ENCODE results near the gene CREBRF. TPM values are rescaled to one million over a fixed set of nuclear protein-coding genes. Genes with fewer than 3 reads are reported as not detected.
"Not testable (repeated sequence)": the region's sequence is repeated elsewhere in the genome, so short reads cannot be mapped to it uniquely, and the experiment has no call there.

Gene CREBRF
- polyA plus RNA-seq, 4 donors: 18.6 to 22.4 (median 20.4) TPM

GRCh38 chr5:173148354-173148753 lies 92.2 kb downstream of the CREBRF start:
- no peak for DNase-seq (ENCODE audit: low read depth in 4 of 4, low spot score in 2 of 4)

- DNase-seq (ENCODE audit: low read depth in 4 of 4, low spot score in 2 of 4): no peak
Observed at GRCh38 chr5:173152547-173152946, 96.4 kb downstream of the CREBRF start.

- DNase-seq (ENCODE audit: low read depth in 4 of 4, low spot score in 2 of 4): no peak
Observed at GRCh38 chr5:173153842-173154241, 97.7 kb downstream of the CREBRF start.

- not testable (repeated sequence) for DNase-seq (ENCODE audit: low read depth in 4 of 4, low spot score in 2 of 4)
Observed at GRCh38 chr5:173154619-173155018, 98.5 kb downstream of the CREBRF start.

DNA sequence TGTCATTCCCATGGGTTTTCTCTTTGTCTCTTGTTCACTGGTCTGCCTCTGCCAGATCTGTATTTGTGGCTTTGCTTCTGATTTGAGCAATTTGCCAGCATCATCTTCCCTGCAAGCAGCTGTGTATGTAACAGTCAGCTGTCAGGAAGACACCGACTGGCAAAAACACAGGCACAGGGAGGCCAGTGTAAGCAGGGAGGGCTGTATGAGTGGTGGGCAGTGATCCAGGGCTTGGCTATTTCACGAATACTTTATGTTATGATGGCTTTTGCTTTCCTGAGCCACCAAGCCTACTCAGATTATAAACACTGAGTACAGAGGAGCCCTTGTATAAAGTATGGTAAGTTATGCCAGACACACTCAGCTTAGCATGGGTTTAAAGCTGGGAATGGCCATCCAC lies 99.8 kb downstream of the CREBRF start:
- DNase-seq (ENCODE audit: low read depth in 4 of 4, low spot score in 2 of 4): no peak

GRCh38 chr5:173158366-173158765 lies 102.2 kb downstream of the CREBRF start:
- no peak for DNase-seq (ENCODE audit: low read depth in 4 of 4, low spot score in 2 of 4)

DNA sequence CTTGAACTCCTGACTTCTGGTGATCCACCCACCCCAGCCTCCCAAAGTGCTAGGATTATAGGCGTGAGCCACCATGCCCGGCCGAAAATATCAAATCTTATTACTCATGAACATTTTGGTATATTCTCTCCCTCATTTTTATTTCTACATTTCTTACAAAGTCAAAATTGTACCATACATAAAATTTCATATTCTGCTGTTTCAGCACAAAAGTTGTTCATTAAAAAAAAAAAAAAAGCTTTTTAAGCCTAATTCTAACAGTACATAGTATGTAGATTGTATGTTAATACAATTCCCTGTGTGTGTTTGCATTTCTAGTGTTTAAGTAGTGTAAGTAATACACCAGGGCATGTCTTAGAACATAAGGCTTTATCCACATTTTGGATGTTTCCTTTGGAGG lies 103.1 kb downstream of the CREBRF start:
- no peak for DNase-seq (ENCODE audit: low read depth in 4 of 4, low spot score in 2 of 4)

- no peak for DNase-seq (ENCODE audit: low read depth in 4 of 4, low spot score in 2 of 4)
Observed at GRCh38 chr5:173161148-173161547, 105.0 kb downstream of the CREBRF start.

GRCh38 chr5:173163219-173163618 lies 107.1 kb downstream of the CREBRF start:
- no peak for DNase-seq (ENCODE audit: low read depth in 4 of 4, low spot score in 2 of 4)

GRCh38 chr5:173165177-173166016 lies 109.2 kb downstream of the CREBRF start:
- DNase-seq (ENCODE audit: low read depth in 4 of 4, low spot score in 2 of 4): no peak

DNA sequence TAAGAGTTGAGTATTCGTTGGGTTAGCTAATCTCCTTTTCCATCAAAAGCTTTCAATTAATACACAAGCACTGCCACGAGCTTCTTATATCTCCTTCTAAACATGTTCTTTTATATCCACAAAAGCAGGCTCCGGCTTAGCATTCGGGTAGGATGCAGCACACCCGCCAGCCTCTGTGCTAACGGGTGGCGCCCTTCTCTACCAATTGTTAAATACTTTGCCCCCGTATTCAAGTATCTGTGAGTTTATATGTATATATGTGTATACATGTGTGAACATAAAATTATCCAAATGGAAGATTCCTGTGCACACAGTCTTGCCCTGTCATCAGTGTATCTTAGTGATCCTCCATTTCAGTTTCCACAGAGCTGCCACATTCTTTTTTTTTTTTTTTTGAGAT lies 116.0 kb downstream of the CREBRF start:
- DNase-seq (ENCODE audit: low read depth in 4 of 4, low spot score in 2 of 4): no peak

- DNase-seq (ENCODE audit: low read depth in 4 of 4, low spot score in 2 of 4): no peak
Observed at GRCh38 chr5:173175523-173175922, 119.4 kb downstream of the CREBRF start.

DNA sequence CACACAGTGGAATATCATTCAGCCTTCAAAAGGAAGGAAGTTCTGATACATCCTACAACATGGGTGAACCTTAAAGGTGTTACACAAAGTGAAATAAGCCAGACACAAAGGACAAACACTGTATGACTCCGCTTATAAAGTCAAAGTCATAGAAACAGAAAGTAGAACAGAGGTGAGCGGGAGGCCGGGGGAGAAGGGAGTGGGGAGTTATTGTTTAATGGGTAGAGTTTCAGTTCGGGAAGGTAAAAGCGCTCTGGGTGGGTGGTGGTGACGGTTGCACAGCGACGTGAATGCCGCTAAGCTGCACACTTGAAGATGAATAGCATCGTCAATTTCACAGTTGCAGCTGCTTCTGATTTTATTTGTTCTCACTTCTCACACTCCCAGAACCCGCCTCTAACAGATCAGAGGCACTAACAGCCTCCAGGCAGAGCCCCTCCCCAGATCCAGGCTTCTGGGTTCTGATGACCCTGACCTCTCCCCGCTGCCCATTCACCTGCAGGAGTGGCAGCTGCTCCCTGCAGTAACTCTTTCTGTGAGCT lies 122.3 kb downstream of the CREBRF start:
- DNase-seq (ENCODE audit: low read depth in 4 of 4, low spot score in 2 of 4): no peak

DNA sequence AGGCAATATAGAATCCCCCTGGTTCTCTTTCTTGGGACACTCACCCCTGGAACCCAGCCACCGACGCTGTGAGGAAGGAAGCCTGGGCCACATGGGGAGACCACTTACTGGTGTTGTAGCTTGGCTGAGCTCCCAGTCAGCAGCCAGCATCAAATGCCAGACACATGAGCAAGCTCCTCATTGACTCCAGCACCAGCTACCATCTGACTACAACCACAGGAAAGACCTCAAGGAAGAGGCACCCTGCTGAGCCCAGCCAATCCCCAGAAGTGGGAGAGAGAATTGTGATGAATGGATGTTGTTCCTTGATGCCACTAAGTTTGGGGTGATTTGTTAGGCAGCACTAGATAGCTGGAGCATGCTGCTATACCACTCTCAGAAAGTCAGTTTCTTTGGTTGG lies 124.2 kb downstream of the CREBRF start:
- DNase-seq (ENCODE audit: low read depth in 4 of 4, low spot score in 2 of 4): no peak

DNA sequence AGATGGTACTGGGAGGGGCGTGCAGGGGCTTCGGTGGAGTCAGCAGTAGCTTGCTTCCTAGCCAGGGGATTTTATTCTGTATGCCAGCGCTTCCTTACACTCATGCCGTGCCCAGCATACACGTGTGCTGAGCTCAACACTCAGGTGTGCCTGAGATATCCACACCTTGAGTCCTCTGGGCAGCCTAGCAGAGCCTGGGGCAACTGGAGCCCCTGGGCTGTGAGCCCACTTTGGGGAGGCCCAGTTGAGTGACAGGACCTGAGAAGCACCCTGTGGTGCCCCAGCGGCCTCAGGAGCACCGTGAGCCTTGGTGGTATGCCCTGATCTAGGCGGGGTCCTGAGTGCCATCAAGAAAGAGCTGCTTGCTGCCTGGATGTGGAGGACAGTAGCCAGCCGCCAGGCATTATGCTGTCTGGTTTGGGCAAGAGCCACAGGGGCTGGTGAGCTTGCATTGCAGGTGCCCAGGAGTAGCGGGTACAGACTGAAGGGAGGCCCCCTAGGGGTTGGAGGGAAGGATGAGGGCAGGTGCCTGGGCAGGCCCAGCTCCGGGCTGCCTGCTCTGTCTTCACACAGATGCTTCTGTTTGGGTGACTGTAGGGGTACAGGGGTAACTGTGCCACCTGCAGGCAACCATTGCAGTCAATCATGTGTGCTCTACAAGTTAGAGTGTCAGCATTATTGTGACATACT lies 131.0 kb downstream of the CREBRF start:
- DNase-seq (ENCODE audit: low read depth in 4 of 4, low spot score in 2 of 4): no peak

DNA sequence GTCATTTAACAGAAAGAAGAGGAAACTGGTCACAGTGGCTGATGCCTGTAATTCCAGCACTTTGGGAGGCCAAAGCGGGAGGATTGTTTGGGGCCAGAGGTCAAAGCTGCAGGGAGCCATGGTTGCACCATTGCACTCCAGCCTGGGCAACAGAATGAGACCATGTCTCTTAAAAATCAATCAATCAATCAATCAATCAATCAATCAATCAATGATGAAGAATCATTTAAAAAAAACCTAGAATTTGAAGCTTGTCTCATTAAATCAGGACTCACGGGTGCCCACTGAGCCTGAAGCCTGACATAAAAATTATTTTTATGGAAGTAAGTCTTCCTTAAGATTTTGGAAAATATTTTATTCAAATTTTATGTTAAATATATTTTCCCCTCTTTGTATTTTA lies 132.1 kb downstream of the CREBRF start:
- DNase-seq (ENCODE audit: low read depth in 4 of 4, low spot score in 2 of 4): no peak

Other genes starting within 250 kb of the CREBRF start
- 100 to 1,000 TPM; 110 to 125 (median 119) TPM for gene ERGIC1, start 222.1 kb upstream of the CREBRF start, polyA plus RNA-seq (ENCODE audit: insufficient read length in 4 of 4)
- gene RPL26L1, start 96.9 kb upstream of the CREBRF start, polyA plus RNA-seq (ENCODE audit: insufficient read length in 4 of 4): 10 to 100 TPM; 53.3 to 71.1 (median 63.7) TPM
- 100 to 1,000 TPM; 189 to 293 (median 207) TPM for gene ATP6V0E1, start 72.6 kb upstream of the CREBRF start, polyA plus RNA-seq (ENCODE audit: insufficient read length in 4 of 4)
- gene BNIP1, start 88.2 kb downstream of the CREBRF start, polyA plus RNA-seq (ENCODE audit: insufficient read length in 4 of 4): 10 to 100 TPM; 13.2 to 16.2 (median 14.4) TPM
- not detected for gene NKX2-5, start 178.9 kb downstream of the CREBRF start, polyA plus RNA-seq (ENCODE audit: insufficient read length in 4 of 4)

All from left renal cortex interstitium (tissue), 4 donors.